RWPE1 (cell line): Measurements from ENCODE around the gene PHLPP1.

Experiments
- CTCF ChIA-PET: fragments of 350-600 bp; sonication (Branson Sonifier 250); formaldehyde crosslinking; extraction: SDS; loops from one replicate; lab custom pipeline; 2021; lab: Yijun Ruan, JAX
- POLR2A ChIA-PET: fragments of 400-600 bp; formaldehyde crosslinking; extraction: SDS; loops from one replicate; lab custom pipeline; 2020; ENCODE audit warnings: antibody characterized with exemption; ENCODE audit not compliant: low non-redundant PET; lab: Yijun Ruan, JAX
- DNase-seq: peaks from one replicate; pipeline ENCODE4 v3.0.0; 2012; ENCODE audit warnings: low spot score
- H3K27ac ChIP-seq: fragments of 450-650 bp; 2 replicates; pipeline ENCODE4 v1.5.1; 2017
- CTCF ChIP-seq: fragments of 450-650 bp; conservative IDR thresholded peaks from 2 replicates; pipeline ENCODE4 v1.5.1; 2017; ENCODE audit warnings: low read depth, mild to moderate bottlenecking

Gene PHLPP1

GRCh38 chr18:62850619-62851306, 135.4 kb downstream of the PHLPP1 start:
- no peak for TF ChIP-seq CTCF
- DNase-seq, result no peak
- POLR2A ChIA-PET, result no interaction called here
- H3K27ac ChIP-seq, result no peak overlapping the region
- CTCF ChIA-PET, result no interaction called here

GRCh38 chr18:62852851-62853250, 137.5 kb downstream of the PHLPP1 start:
- no peak overlapping the region for H3K27ac ChIP-seq
- TF ChIP-seq CTCF, result no peak
- DNase-seq, result no peak
- ChIA-PET POLR2A (no interaction called here), CTCF (no interaction called here)

- ChIA-PET CTCF (no interaction called here), POLR2A (no interaction called here)
- no peak overlapping the region for H3K27ac ChIP-seq
- no peak for TF ChIP-seq CTCF
- no peak for DNase-seq
Measured at GRCh38 chr18:62856294-62856693, 141.0 kb downstream of the PHLPP1 start.

- POLR2A ChIA-PET, result no interaction called here
- DNase-seq, result no peak
- TF ChIP-seq CTCF, result no peak
- CTCF ChIA-PET, result interaction anchor here (0.6 kb wide), 1 partner anchor 698 kb away, joined by 4 read pairs; no protein-coding TSS in a partner anchor
- no peak overlapping the region for H3K27ac ChIP-seq
Measured at GRCh38 chr18:62857263-62857976, 142.1 kb downstream of the PHLPP1 start.

- H3K27ac ChIP-seq, result no peak overlapping the region
- TF ChIP-seq CTCF, result no peak
- POLR2A ChIA-PET, result no interaction called here
- no peak for DNase-seq
- CTCF ChIA-PET, result no interaction called here
Measured at GRCh38 chr18:62860062-62860461, 144.7 kb downstream of the PHLPP1 start.

- DNase-seq, result no peak
- POLR2A ChIA-PET, result no interaction called here
- CTCF ChIA-PET, result interaction anchor here (0.6 kb wide), 1 partner anchor 850 kb away, joined by 4 read pairs; no protein-coding TSS in a partner anchor
- TF ChIP-seq CTCF, result no peak
- H3K27ac ChIP-seq, result no peak overlapping the region
Measured at GRCh38 chr18:62862466-62862865, 147.1 kb downstream of the PHLPP1 start.
